Sigmoid colon (tissue), 7 donors: ENCODE data around the gene FBXO3. TPM values are rescaled to one million over a fixed set of nuclear protein-coding genes. Genes with fewer than 3 reads are reported as not detected.
A peak's percentile ranks its signal among the peaks of the same experiment; 100 is the strongest.

Experiments
- DNase-seq: peaks from one replicate; pipeline ENCODE4 v3.0.0-alpha.2; 2019
- H3K27ac ChIP-seq, 4 donors: fragments of 200-600 bp; sonication (generic); one replicate each; pipeline ENCODE4 v1.5.1; 2016 to 2019; ENCODE audit warnings: mild to moderate bottlenecking in 1 of 4
- H3K27me3 ChIP-seq, 3 donors: fragments of 200-600 bp; sonication (generic); one replicate each; pipeline ENCODE4 v1.5.1; 2019; ENCODE audit warnings: mild to moderate bottlenecking in 1 of 3
- H3K36me3 ChIP-seq, 4 donors: fragments of 200-600 bp; sonication (generic); one replicate each; pipeline ENCODE4 v1.5.1; 2016 to 2019
- H3K4me1 ChIP-seq, 4 donors: fragments of 200-600 bp; sonication (generic); one replicate each; pipeline ENCODE4 v1.5.1; 2017 to 2019
- H3K4me3 ChIP-seq, 4 donors: fragments of 200-600 bp; sonication (generic); one replicate each; pipeline ENCODE4 v1.5.1; 2017 to 2019; ENCODE audit warnings: mild to moderate bottlenecking in 2 of 4, moderate library complexity in 1 of 4
- H3K9me3 ChIP-seq, 4 donors: fragments of 200-600 bp in 3 of 4; sonication (generic) in 3 of 4; one replicate each; pipeline versions ENCODE4 v1.5.1 to v1.6.1; 2013 to 2019
- EP300 ChIP-seq, 4 donors: sonication (generic); formaldehyde crosslinking; IDR thresholded peaks; one replicate each; pipeline ENCODE4 v1.6.1; 2017; ENCODE audit warnings: antibody characterized with exemption in 4 of 4
- POLR2A ChIP-seq, 2 donors: fragments of 450-650 bp; IDR thresholded peaks; one replicate each; pipeline ENCODE4 v1.6.1; 2016; ENCODE audit warnings: antibody characterized with exemption in 2 of 2, mild to moderate bottlenecking in 2 of 2, moderate library complexity in 2 of 2
- POLR2AphosphoS5 ChIP-seq, 4 donors: sonication (generic); formaldehyde crosslinking; IDR thresholded peaks; one replicate each; pipeline ENCODE4 v1.6.1; 2017; ENCODE audit warnings: antibody characterized with exemption in 4 of 4
- WGBS, 2 donors: extraction: QIAGEN DNeasy Blood & Tissue Kit; methylation state at CpG; one replicate each; pipeline ENCODE4 v1.1.7; 2013; 5-methylcytosine and 5-hydroxymethylcytosine counted together
- intact Hi-C: fragments of 100-400 bp; cut with DNase I; formaldehyde crosslinking; loops from one replicate; pipeline ENCODE4 v1.15.1; 2023
- polyA plus RNA-seq, 3 donors: library from polyadenylated mRNA; stranded (reverse); fragments of 200-250 nt; gene quantifications; one replicate each; pipeline ENCODE4 v1.2.3, GENCODE V29; 2013
- total RNA-seq, 4 donors: library from RNA; depleted of rRNA; stranded (reverse); fragments of >200 nt; gene quantifications; one replicate each; pipeline ENCODE4 v1.1.0, GENCODE V29; 2016
- TF ChIP-seq, protein P1 (sequence below), 4 experiments: fragments of 450-650 bp in 3 of 4; fragments of 200-600 bp in 1 of 4; IDR thresholded peaks; one replicate each; pipeline ENCODE4 v1.5.1; 2016 to 2019; ENCODE audit warnings: antibody characterized with exemption in 4 of 4, mild to moderate bottlenecking in 3 of 4, moderate library complexity in 2 of 4
- donor health status: healthy with polysubstance abuse.
- donor health status: Bipolar disorder and iron deficiency.
- donor health status: healthy.

Gene FBXO3
- total and polyA plus RNA-seq, 7 donors: 20.2 to 53.5 (median 36.8) TPM

DNA sequence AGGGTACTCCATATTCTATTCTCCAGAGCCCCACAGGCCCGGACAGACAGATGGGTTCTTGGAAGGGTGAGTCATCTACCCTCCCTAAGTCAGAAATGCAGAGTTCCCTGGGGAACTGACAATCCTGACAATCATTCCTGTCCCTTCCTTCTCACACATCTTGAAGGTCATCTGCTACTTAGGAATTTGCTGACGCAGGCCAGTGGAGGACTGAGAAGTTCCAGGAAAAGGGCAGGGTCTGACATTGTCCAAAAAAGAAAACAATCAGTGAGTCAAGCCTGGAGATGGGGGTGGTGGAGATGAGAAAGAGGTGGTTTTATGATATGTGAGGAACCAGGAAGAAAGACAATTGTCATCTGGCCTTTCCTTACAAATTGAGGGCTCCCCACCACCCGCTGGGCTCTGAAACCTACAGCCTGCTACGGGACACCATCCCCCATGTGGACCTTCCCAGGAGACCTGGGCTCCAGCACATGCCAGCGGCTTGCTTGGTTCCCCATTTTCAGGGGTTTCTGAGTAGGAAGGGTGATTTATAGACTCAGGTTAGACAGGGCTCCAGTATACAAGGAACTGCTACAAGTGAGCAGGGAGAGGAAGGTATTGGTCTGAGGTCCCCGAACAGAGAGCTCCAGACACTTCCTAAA, 51.0 kb downstream of the FBXO3 start:
- H3K27ac ChIP-seq: peak overlapping the region; percentile 59 to 80 (median 74)
- no peak for TF ChIP-seq POLR2A (IDR thresholded peaks at IDR 0.05)
- peak in 3 of 4 donors; percentile 33 to 84 (median 42) for TF ChIP-seq EP300 (IDR thresholded peaks at IDR 0.05)
- TF ChIP-seq POLR2AphosphoS5 (IDR thresholded peaks at IDR 0.05): peak in 3 of 4 donors; percentile 30 to 75 (median 61)
- no peak overlapping the region for H3K4me3 ChIP-seq
- no peaks in the 10 kb centered on the region for H3K9me3 ChIP-seq
- peaks cover 5 to 38% (median 11%) of the 10 kb centered on the region in 4 donors for H3K36me3 ChIP-seq
- 61 to 85% methylated on average over 6 of the region's 6 CpGs for WGBS, 2 donors
- intact Hi-C loops: no loop called here
- H3K4me1 ChIP-seq: peaks cover 0 to 53% (median 48%) of the 10 kb centered on the region in 4 donors
- no peak for DNase-seq
- no peaks in the 10 kb centered on the region for H3K27me3 ChIP-seq

GRCh38 chr11:33722590-33723234, 51.6 kb downstream of the FBXO3 start:
- peak overlapping the region; percentile 24 to 80 (median 70) for H3K27ac ChIP-seq
- no peaks in the 10 kb centered on the region for H3K9me3 ChIP-seq
- DNase-seq: no peak
- H3K4me1 ChIP-seq: peaks cover 0 to 53% (median 48%) of the 10 kb centered on the region in 4 donors
- H3K27me3 ChIP-seq: no peaks in the 10 kb centered on the region
- H3K36me3 ChIP-seq: peaks cover 5 to 42% (median 12%) of the 10 kb centered on the region in 4 donors
- 83 to 87% methylated on average over 2 of the region's 2 CpGs for WGBS, 2 donors
- intact Hi-C loops: no loop called here
- H3K4me3 ChIP-seq: no peak overlapping the region
- no peak for TF ChIP-seq EP300 (IDR thresholded peaks at IDR 0.05)
- TF ChIP-seq POLR2AphosphoS5 (IDR thresholded peaks at IDR 0.05): no peak
- no peak for TF ChIP-seq POLR2A (IDR thresholded peaks at IDR 0.05)
- TF ChIP-seq, protein P1, sequence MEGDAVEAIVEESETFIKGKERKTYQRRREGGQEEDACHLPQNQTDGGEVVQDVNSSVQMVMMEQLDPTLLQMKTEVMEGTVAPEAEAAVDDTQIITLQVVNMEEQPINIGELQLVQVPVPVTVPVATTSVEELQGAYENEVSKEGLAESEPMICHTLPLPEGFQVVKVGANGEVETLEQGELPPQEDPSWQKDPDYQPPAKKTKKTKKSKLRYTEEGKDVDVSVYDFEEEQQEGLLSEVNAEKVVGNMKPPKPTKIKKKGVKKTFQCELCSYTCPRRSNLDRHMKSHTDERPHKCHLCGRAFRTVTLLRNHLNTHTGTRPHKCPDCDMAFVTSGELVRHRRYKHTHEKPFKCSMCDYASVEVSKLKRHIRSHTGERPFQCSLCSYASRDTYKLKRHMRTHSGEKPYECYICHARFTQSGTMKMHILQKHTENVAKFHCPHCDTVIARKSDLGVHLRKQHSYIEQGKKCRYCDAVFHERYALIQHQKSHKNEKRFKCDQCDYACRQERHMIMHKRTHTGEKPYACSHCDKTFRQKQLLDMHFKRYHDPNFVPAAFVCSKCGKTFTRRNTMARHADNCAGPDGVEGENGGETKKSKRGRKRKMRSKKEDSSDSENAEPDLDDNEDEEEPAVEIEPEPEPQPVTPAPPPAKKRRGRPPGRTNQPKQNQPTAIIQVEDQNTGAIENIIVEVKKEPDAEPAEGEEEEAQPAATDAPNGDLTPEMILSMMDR (IDR thresholded peaks at IDR 0.05): no peak

DNA sequence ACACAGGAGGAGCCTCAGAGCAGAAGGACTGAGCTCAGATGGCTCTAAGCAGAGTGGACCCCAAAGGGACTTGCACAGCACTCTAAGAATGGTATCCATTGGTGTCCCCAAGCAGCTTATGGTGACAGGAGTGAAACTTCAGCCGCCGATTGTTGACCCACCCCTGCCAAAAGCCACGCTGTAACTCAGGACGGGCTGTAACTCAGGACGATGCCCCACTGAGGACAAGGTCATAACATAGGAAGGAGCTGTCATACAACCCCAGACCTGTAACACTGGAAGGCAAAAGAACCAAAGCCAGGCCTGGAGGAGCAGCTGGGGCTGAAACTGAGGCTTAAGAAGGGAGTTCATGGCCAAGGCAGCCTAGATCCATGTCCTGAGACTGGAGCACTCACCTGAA, 52.3 kb downstream of the FBXO3 start:
- WGBS, 2 donors: 91 to 92% methylated on average over 5 of the region's 5 CpGs
- H3K27me3 ChIP-seq: no peaks in the 10 kb centered on the region
- H3K4me1 ChIP-seq: peaks cover 0 to 53% (median 48%) of the 10 kb centered on the region in 4 donors
- TF ChIP-seq POLR2AphosphoS5 (IDR thresholded peaks at IDR 0.05) (no peak), POLR2A (IDR thresholded peaks at IDR 0.05) (no peak), EP300 (IDR thresholded peaks at IDR 0.05) (no peak)
- TF ChIP-seq, protein P1 (IDR thresholded peaks at IDR 0.05): no peak
- intact Hi-C loops: no loop called here
- DNase-seq: no peak
- no peaks in the 10 kb centered on the region for H3K9me3 ChIP-seq
- no peak overlapping the region for H3K4me3 ChIP-seq
- peaks cover 5 to 49% (median 15%) of the 10 kb centered on the region in 4 donors for H3K36me3 ChIP-seq
- H3K27ac ChIP-seq: peak overlapping the region; percentile 24 to 80 (median 70)

DNA sequence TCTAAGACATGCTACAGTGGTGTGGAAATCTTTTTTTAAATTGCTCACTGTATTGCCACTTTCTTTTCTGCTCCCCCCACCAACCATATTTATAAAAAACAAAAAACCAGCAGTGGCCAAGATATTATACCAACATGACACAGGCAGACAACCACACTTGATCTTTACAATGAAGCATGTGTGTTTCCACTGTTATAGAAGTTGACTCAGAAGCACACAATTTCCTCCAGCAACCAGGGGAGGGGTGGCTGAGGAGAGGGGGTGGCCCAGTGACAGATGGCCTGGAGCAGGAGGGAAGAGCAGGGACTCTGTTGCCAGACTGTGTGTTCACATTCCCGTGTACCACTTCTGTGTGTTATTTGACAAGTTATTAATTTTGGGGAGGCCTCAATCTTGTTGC, 52.9 kb downstream of the FBXO3 start:
- intact Hi-C loops: no loop called here
- H3K9me3 ChIP-seq: no peaks in the 10 kb centered on the region
- WGBS, 2 donors: 41 to 60% methylated on average over 1 of the region's 1 CpG
- DNase-seq: no peak
- H3K36me3 ChIP-seq: peaks cover 5 to 55% (median 18%) of the 10 kb centered on the region in 4 donors
- TF ChIP-seq POLR2AphosphoS5 (IDR thresholded peaks at IDR 0.05) (no peak), EP300 (IDR thresholded peaks at IDR 0.05) (no peak)
- no peaks in the 10 kb centered on the region for H3K27me3 ChIP-seq
- no peak overlapping the region for H3K4me3 ChIP-seq
- H3K4me1 ChIP-seq: peaks cover 0 to 53% (median 47%) of the 10 kb centered on the region in 4 donors
- peak overlapping the region; percentile 24 to 80 (median 70) for H3K27ac ChIP-seq

- H3K36me3 ChIP-seq: peaks cover 5 to 69% (median 21%) of the 10 kb centered on the region in 4 donors
- DNase-seq: no peak
- intact Hi-C loops: no loop called here
- H3K27me3 ChIP-seq: no peaks in the 10 kb centered on the region
- H3K4me3 ChIP-seq: no peak overlapping the region
- peak overlapping the region in 1 of 4 donors; percentile 80 for H3K27ac ChIP-seq
- no peak for TF ChIP-seq POLR2A (IDR thresholded peaks at IDR 0.05)
- no peak for TF ChIP-seq EP300 (IDR thresholded peaks at IDR 0.05)
- no peak for TF ChIP-seq POLR2AphosphoS5 (IDR thresholded peaks at IDR 0.05)
- TF ChIP-seq, protein P1 (IDR thresholded peaks at IDR 0.05): no peak
- WGBS, 2 donors: 81 to 84% methylated on average over 5 of the region's 5 CpGs
- peaks cover 0 to 50% (median 43%) of the 10 kb centered on the region in 4 donors for H3K4me1 ChIP-seq
- H3K9me3 ChIP-seq: no peaks in the 10 kb centered on the region
Observed at GRCh38 chr11:33719587-33719986, 54.7 kb downstream of the FBXO3 start.
